Brain microvascular endothelial cell (primary cell): ENCODE measurements around the gene COQ8A.

Source experiments
- DNase-seq: peaks from one replicate; pipeline ENCODE4 v3.0.0-alpha.2; 2020
- H3K27ac ChIP-seq: fragments of 250-450 bp; sonication (Bioruptor Pico); 2 replicates; pipeline ENCODE4 v1.5.1; 2020; ENCODE audit warnings: mild to moderate bottlenecking, moderate library complexity
- H3K27me3 ChIP-seq: fragments of 250-450 bp; sonication (Bioruptor Pico); replicated peaks from 2 replicates; pipeline ENCODE4 v1.5.1; 2020; ENCODE audit warnings: mild to moderate bottlenecking
- H3K36me3 ChIP-seq: fragments of 250-450 bp; sonication (Bioruptor Pico); replicated peaks from 2 replicates; pipeline ENCODE4 v1.5.1; 2020; ENCODE audit warnings: mild to moderate bottlenecking
- H3K4me3 ChIP-seq: 2 replicates; pipeline ENCODE4 v1.5.1; 2011; ENCODE audit warnings: low read depth, mild to moderate bottlenecking, control low read depth, low read length, moderate library complexity
- in situ Hi-C: cut with HindIII; loops from 2 replicates; pipeline ENCODE4 v1.10.0; 2017; ENCODE audit warnings: low sequenced_read_pairs, low pct_ligation_motif_present
- TF ChIP-seq, protein P1 (sequence below): IDR thresholded peaks from 2 replicates; pipeline ENCODE4 v1.5.1; 2011; ENCODE audit warnings: low read depth, mild to moderate bottlenecking, moderate library complexity, low read length, control low read depth, inconsistent platforms; ENCODE audit errors: missing control alignments

Gene COQ8A

GRCh38 chr1:226976978-226977642 lies 37.0 kb downstream of the COQ8A start:
- TF ChIP-seq, protein P1, sequence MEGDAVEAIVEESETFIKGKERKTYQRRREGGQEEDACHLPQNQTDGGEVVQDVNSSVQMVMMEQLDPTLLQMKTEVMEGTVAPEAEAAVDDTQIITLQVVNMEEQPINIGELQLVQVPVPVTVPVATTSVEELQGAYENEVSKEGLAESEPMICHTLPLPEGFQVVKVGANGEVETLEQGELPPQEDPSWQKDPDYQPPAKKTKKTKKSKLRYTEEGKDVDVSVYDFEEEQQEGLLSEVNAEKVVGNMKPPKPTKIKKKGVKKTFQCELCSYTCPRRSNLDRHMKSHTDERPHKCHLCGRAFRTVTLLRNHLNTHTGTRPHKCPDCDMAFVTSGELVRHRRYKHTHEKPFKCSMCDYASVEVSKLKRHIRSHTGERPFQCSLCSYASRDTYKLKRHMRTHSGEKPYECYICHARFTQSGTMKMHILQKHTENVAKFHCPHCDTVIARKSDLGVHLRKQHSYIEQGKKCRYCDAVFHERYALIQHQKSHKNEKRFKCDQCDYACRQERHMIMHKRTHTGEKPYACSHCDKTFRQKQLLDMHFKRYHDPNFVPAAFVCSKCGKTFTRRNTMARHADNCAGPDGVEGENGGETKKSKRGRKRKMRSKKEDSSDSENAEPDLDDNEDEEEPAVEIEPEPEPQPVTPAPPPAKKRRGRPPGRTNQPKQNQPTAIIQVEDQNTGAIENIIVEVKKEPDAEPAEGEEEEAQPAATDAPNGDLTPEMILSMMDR: no peak
- no peak overlapping the region for H3K27ac ChIP-seq
- no peak for DNase-seq
- no peaks in the 10 kb centered on the region for H3K36me3 ChIP-seq
- in situ Hi-C loops: no loop called here
- H3K4me3 ChIP-seq: no peak overlapping the region
- no peaks in the 10 kb centered on the region for H3K27me3 ChIP-seq

- in situ Hi-C loops: no loop called here
- H3K36me3 ChIP-seq: no peaks in the 10 kb centered on the region
- no peak for DNase-seq
Measured at GRCh38 chr1:226977643-226978431, 37.7 kb downstream of the COQ8A start.

GRCh38 chr1:226978432-226979114 lies 38.5 kb downstream of the COQ8A start:
- DNase-seq: no peak
- Histone ChIP-seq H3K4me3 (no peak overlapping the region), H3K27me3 (no peaks in the 10 kb centered on the region), H3K27ac (no peak overlapping the region), H3K36me3 (no peaks in the 10 kb centered on the region)
- TF ChIP-seq, protein P1: no peak
- in situ Hi-C loops: no loop called here

More at GRCh38 chr1:226977643-226978431, 37.7 kb downstream of the COQ8A start:
- no peak overlapping the region for H3K27ac ChIP-seq
- TF ChIP-seq, protein P1: no peak
- no peak overlapping the region for H3K4me3 ChIP-seq
- no peaks in the 10 kb centered on the region for H3K27me3 ChIP-seq

GRCh38 chr1:226979115-226979516 lies 39.0 kb downstream of the COQ8A start:
- in situ Hi-C loops: no loop called here
- DNase-seq: no peak
- TF ChIP-seq, protein P1: no peak
- no peaks in the 10 kb centered on the region for H3K27me3 ChIP-seq
- no peak overlapping the region for H3K4me3 ChIP-seq
- no peaks in the 10 kb centered on the region for H3K36me3 ChIP-seq
- H3K27ac ChIP-seq: no peak overlapping the region

DNA sequence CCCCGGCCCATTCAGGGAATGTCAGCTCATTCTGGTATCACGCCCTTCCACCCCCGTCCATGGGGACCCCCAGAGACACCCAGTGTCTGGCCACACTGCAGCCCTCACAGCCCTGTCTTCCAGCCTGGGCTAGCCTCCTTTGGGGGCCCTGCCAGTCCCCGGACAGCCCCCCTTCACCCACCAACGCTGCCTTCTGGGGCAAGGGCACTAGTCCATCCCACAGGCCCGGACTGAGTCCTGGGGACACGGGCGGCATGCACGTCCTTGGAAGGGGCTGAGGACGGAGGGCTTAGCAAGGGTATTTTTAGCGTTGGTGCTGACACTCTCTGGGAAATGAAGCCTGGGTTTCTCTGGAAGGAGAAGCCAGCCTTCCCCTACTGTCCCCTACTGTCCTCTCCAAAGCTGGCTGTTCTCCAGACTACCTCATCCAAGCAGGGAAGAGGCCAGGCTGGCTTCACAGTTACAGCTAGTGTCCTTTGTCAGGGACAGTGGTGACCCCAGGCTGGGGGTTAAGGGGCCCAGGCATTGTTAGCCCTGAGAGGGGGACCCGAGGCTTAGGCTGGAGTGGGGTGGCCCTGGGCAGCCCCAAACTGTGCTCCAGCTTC lies 39.5 kb downstream of the COQ8A start:
- no peak for DNase-seq
- TF ChIP-seq, protein P1: no peak
- no peaks in the 10 kb centered on the region for H3K36me3 ChIP-seq
- no peaks in the 10 kb centered on the region for H3K27me3 ChIP-seq
- no peak overlapping the region for H3K27ac ChIP-seq
- H3K4me3 ChIP-seq: no peak overlapping the region
- in situ Hi-C loops: no loop called here
